HepG2 (cell line): ENCODE data around the gene SURF1. TPM values are rescaled to one million over a fixed set of nuclear protein-coding genes. Genes with fewer than 3 reads are reported as not detected.
A peak's percentile ranks its signal among the peaks of the same experiment; 100 is the strongest.

Source experiments
- AKNA ChIP-seq: sonication (generic); formaldehyde crosslinking; IDR thresholded peaks from 2 replicates; pipeline ENCODE4 v1.4.0; 2020; ENCODE audit warnings: missing genetic modification reagents, borderline replicate concordance
- GABPB1 ChIP-seq: IDR thresholded peaks from 2 replicates; pipeline ENCODE4 v1.6.1; 2016; ENCODE audit warnings: mild to moderate bottlenecking, missing genetic modification reagents, moderate library complexity, missing compliant biosample characterization
- KAT8 ChIP-seq: IDR thresholded peaks from 2 replicates; pipeline ENCODE4 v1.6.1; 2016; ENCODE audit warnings: missing genetic modification reagents, missing compliant biosample characterization
- KDM5A ChIP-seq: fragments of 200-600 bp; sonication (generic); IDR thresholded peaks from 2 replicates; pipeline ENCODE4 v1.7.0; 2018; ENCODE audit warnings: antibody characterized with exemption, mild to moderate bottlenecking, low read length, borderline replicate concordance
- MED8 ChIP-seq: sonication (generic); formaldehyde crosslinking; IDR thresholded peaks from 2 replicates; pipeline ENCODE4 v1.8.1; 2023; ENCODE audit warnings: mild to moderate bottlenecking, missing genetic modification reagents; ENCODE audit not compliant: insufficient replicate concordance
- MEIS2 ChIP-seq: sonication (generic); formaldehyde crosslinking; IDR thresholded peaks from 2 replicates; pipeline ENCODE4 v1.9.0; 2021; ENCODE audit warnings: mild to moderate bottlenecking, missing genetic modification reagents
- NFKB2 ChIP-seq: sonication (generic); formaldehyde crosslinking; IDR thresholded peaks from 2 replicates; pipeline ENCODE4 v1.4.0; 2020; ENCODE audit warnings: missing genetic modification reagents, borderline replicate concordance
- NONO ChIP-seq, 2 experiments: fragments of 450-650 bp in 1 of 2; sonication (generic) in 1 of 2; formaldehyde crosslinking in 1 of 2; IDR thresholded peaks in 1 of 2; conservative IDR thresholded peaks in 1 of 2; 2 replicates each; pipeline versions ENCODE4 v1.6.1 to v1.8.0; 2017 to 2022; ENCODE audit warnings: mild to moderate bottlenecking in 1 of 2, missing genetic modification reagents in 1 of 2, moderate library complexity in 1 of 2
- RBM39 ChIP-seq: fragments of 200-400 bp; formaldehyde crosslinking; IDR thresholded peaks from one replicate; pipeline ENCODE4 v1.6.1; 2018; ENCODE audit warnings: antibody characterized with exemption, mild to moderate bottlenecking, low read depth, low read length; ENCODE audit not compliant: poor library complexity, severe bottlenecking
- SAP130 ChIP-seq: IDR thresholded peaks from 2 replicates; pipeline ENCODE4 v1.6.1; 2016; ENCODE audit warnings: low read depth
- SRSF4 ChIP-seq: fragments of 200-400 bp; formaldehyde crosslinking; IDR thresholded peaks from one replicate; pipeline ENCODE4 v1.6.1; 2018; ENCODE audit warnings: mild to moderate bottlenecking, low read depth, low read length, moderate library complexity; ENCODE audit not compliant: poor library complexity, severe bottlenecking
- YEATS2 ChIP-seq: sonication (generic); formaldehyde crosslinking; IDR thresholded peaks from 2 replicates; pipeline ENCODE4 v1.4.0; 2020; ENCODE audit warnings: missing genetic modification reagents, borderline replicate concordance
- ZBTB7A ChIP-seq: sonication (generic); formaldehyde crosslinking; IDR thresholded peaks from 2 replicates; pipeline ENCODE4 v1.8.0; 2022; ENCODE audit warnings: mild to moderate bottlenecking, missing genetic modification reagents
- ZFP37 ChIP-seq: sonication (generic); formaldehyde crosslinking; IDR thresholded peaks from 2 replicates; pipeline ENCODE4 v1.4.0; 2020; ENCODE audit warnings: missing genetic modification reagents, borderline replicate concordance
- ZGPAT ChIP-seq: IDR thresholded peaks from 2 replicates; pipeline ENCODE4 v1.6.1; 2016; ENCODE audit warnings: mild to moderate bottlenecking
- ZNF264 ChIP-seq: sonication (generic); formaldehyde crosslinking; IDR thresholded peaks from 2 replicates; pipeline ENCODE4 v1.4.0; 2020; ENCODE audit warnings: missing genetic modification reagents
- ZNF281 ChIP-seq: sonication (generic); formaldehyde crosslinking; IDR thresholded peaks from 2 replicates; pipeline ENCODE4 v1.4.0; 2020; ENCODE audit warnings: missing genetic modification reagents, borderline replicate concordance
- ZNF501 ChIP-seq: sonication (generic); formaldehyde crosslinking; IDR thresholded peaks from 2 replicates; pipeline ENCODE4 v1.5.1; 2020; ENCODE audit warnings: mild to moderate bottlenecking, moderate library complexity, missing genetic modification reagents
- ZNF567 ChIP-seq: sonication (generic); formaldehyde crosslinking; IDR thresholded peaks from 2 replicates; pipeline ENCODE4 v1.8.1; 2023; ENCODE audit warnings: mild to moderate bottlenecking, missing genetic modification reagents, borderline replicate concordance
- ZNF672 ChIP-seq: sonication (generic); formaldehyde crosslinking; IDR thresholded peaks from 2 replicates; pipeline ENCODE4 v1.8.1; 2022; ENCODE audit warnings: missing genetic modification reagents
- polyA plus RNA-seq, 8 experiments: library from polyadenylated mRNA; depleted of rRNA in 3 of 8; stranded (reverse) in 7 of 8; unstranded in 1 of 8; fragments of >200 nt; fragmentation: Illumina TruSeq in 4 of 8; extraction: Trizol in 4 of 8; gene quantifications; 2 replicates each; pipeline versions ENCODE4 v1.2.1 to v1.2.3, GENCODE V29; 2011 to 2016; ENCODE audit warnings: low read depth in 4 of 8, missing spikeins in 1 of 8, mixed read lengths in 1 of 8; ENCODE audit not compliant: insufficient read depth in 1 of 8
- total RNA-seq, 5 experiments: library from RNA; depleted of rRNA; stranded (reverse); fragments of >200 nt; fragmentation: Illumina TruSeq; extraction: Trizol; gene quantifications; 2 replicates each; pipeline ENCODE4 v1.2.3, GENCODE V29; 2016; ENCODE audit warnings: low read depth in 1 of 5

Gene SURF1
- total and polyA plus RNA-seq, 2 of the 13 experiments (the other 11 are each of a cell fraction or from before 2014, with no cell fraction given): 17.8 to 40.7 TPM

- TF ChIP-seq MEIS2 (CRISPR knock-in tag) (peak; percentile 28; the same call in 1 of the 2 replicates), RBM39 (no peak), AKNA (CRISPR knock-in tag) (no peak), NONO (IDR thresholded peaks at IDR 0.05) (no peak), NONO (CRISPR knock-in tag; conservative IDR thresholded peaks at IDR 0.05) (0 out of 2 replicates have a peak, but pooled peaks have one; percentile 37), ZNF672 (CRISPR knock-in tag) (no peak), SRSF4 (no peak), YEATS2 (peak; percentile 60; the same call in 1 of the 2 replicates), GABPB1 (CRISPR knock-in tag) (peak; percentile 93), ZGPAT (CRISPR knock-in tag) (0 out of 2 replicates have a peak, but pooled peaks have one; percentile 41), ZBTB7A (CRISPR knock-in tag) (no peak), KAT8 (peak; percentile 73; the same call in 1 of the 2 replicates), ZFP37 (CRISPR knock-in tag) (no peak), KDM5A (peak; percentile 50), ZNF281 (CRISPR knock-in tag) (no peak), ZNF501 (CRISPR knock-in tag) (0 out of 2 replicates have a peak, but pooled peaks have one; percentile 23), SAP130 (CRISPR knock-in tag) (peak; percentile 89), MED8 (CRISPR knock-in tag) (peak; percentile 43), NFKB2 (peak; percentile 25; the same call in 1 of the 2 replicates), ZNF264 (CRISPR knock-in tag) (no peak), ZNF567 (CRISPR knock-in tag) (no peak)
These were observed at the start of gene SURF1, which contains the start of gene SURF2 (continued) for GRCh38 chr9:133356391-133357091.
